Activated CD4-positive, alpha-beta T cell treated with anti-CD3 and anti-CD28 coated beads, Interleukin-2, amount 50 U/mL, for 48 hours (primary cell): ENCODE results near the gene PNPLA1.

Source experiments
- DNase-seq, 2 experiments: peaks; one replicate each; pipeline ENCODE4 v3.0.0-alpha.2; 2020

PNPLA1 gene

DNA sequence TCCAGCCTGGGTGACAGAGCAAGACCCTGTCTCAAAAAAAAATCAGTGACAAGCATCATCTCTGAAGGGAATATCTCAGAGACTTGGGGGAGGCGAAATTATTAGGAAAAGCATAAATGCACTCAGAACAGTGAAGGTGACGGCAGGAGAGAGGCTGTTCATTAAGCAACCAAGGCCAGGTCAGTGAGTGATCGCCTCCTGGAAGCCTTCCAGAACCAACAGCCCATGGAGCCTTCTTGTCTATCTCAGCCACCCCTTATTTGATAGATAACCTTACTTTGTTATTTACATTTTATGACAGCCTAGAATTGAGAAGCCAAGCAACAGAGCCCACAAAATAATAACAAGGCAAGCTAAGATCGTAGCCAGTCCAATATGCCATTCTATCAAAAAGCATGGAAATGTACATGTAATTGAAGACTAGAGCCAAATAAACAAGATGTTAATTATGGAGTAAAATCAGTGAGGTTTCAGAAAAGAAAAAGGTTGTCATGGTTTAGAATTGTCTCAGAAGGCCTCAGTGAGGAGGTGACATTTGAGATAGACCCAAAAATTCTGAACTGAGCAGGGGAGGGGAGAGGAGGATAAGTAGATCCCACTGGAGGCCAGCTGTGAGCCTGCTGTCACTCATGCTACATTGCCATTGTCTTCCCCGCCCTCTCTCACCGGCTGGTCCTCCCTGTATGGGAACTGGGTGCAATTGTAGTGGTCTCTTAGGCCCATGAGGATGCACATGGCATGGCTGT lies 49.0 kb downstream of the PNPLA1 start:
- DNase-seq: no peak

DNA sequence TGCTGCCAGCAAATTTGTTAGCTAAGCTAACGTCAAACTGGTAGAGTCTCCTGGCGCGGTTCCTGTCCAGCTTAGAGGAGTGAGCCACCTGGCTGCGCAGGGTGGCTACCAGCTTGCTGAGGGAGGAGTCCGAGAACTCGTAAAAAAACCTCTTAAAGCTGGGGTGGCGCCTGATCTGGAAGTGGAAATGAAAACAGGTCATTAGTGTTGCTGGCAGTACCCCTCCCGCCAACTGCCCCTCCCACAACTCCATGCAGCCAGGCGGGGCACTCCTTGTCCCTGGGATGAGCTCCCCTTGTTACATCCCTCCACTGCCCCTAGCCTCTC lies 49.5 kb downstream of the PNPLA1 start:
- DNase-seq: no peak

- no peak for DNase-seq
These were observed 50.0 kb downstream of the PNPLA1 start for GRCh38 chr6:36319821-36320220.

GRCh38 chr6:36320475-36320874 lies 50.6 kb downstream of the PNPLA1 start:
- no peak for DNase-seq

DNA sequence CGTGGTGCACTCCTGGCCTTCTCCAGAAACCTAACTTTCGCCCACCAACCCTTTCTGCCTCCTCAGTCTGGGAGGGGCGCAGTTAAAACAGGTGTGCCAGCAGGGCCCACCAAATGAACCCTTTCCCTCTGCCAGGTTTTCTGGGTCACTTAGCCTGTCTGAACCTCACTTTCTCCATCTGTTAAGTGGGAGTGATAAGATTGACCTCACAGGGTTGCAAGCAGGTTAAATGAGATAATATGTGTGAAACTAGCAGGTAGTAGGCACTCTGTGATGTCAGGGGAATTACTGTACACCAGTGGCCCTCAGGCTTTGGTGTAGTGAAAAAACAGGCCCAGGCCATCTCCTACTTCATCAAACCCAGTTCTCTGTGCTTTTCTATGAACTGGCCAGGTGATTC lies 52.7 kb downstream of the PNPLA1 start:
- no peak for DNase-seq

DNA sequence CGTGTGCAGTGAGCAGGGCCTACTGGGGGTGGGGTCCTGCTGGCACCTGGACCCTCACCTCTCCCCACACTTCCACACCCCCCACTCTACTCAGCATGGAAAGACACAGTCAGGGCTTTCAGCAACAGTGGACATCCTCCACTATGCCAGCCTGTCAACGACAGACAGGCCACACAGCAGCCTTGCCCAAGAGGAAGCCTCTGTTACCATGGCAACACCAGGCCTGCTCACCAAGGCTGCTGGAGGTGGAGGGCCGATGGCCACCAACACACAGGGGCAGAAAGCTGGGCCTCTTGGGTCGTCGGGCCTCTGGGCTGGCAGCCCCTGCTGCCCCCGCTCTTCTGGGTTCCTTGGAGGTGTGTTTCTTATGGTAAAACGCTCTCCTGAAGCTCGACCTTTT lies 53.2 kb downstream of the PNPLA1 start:
- DNase-seq: no peak

DNA sequence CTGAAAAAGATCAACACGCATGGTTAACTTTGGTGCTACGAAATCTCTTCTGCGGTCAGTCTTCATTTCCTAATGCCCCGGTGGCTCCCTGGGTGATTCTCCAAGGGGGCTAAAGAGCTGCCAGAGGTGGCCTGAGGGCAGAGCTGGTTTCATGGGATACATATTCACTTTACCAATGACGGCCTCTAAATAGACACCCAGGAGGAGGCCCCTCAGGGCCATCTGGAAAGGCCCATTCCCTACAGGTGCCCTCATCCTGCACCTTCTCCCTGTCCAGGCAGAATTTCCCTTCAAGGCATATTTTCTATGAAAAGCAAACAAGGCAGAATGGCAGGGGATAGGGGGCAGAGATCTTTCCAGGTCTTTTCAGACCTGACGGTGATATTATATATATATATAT lies 54.3 kb downstream of the PNPLA1 start:
- no peak for DNase-seq

- no peak for DNase-seq
These were observed 54.9 kb downstream of the PNPLA1 start for GRCh38 chr6:36324715-36325114.

- no peak for DNase-seq
These were observed 56.6 kb downstream of the PNPLA1 start for GRCh38 chr6:36326356-36326995.

DNA sequence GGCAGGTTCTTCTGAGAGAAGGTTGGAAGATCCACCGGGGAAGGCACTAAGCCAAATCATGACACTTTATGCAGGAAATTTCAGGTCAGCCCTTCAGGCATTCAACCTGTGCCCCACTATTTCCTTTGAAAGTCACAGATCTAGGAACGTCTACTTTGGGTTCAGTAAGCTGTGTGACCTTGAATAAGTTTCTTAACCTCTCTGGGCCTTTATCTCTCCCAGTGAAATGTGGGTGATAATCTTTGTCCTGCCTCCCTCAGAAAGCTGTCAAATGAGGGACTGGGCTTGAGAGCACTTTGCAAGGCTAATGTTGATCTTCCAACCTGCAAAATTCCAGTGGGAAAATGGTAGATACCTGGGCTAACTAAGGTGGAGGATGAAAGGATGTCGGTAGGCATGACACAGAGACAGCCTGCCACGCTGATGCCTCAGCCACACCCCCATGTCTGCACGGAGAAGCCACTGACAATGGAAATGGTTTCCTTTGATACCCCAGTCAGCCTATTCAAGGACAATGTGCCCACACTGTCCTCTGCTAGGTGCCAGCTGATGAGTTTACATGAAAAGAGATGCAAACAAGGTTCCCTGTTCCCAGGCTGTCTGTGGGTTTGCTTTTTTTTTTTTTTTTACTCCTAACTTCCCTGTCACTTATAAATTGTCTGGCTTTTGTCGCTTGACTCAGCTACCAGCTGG lies 57.5 kb downstream of the PNPLA1 start:
- DNase-seq: no peak

GRCh38 chr6:36327919-36328236 lies 58.0 kb downstream of the PNPLA1 start:
- no peak for DNase-seq

DNA sequence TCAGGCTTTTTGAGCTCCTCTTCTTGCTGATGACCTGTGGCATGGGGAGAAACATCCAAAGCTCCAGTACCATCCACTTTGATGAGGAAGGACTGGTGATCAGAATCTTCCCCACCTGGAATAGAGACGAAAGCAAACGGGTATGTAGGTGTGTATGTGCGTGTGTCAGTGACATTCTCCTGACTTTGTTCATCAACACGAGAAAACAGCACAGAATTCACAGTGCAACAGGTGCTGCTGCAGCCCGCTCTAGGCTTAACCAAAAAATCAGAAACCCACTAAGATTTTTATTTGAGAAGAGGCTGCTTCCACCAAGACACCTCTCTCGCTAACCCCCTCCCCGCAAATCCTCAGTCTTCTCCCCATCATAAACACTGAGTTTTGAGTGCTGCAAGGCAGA lies 58.7 kb downstream of the PNPLA1 start:
- DNase-seq: no peak

DNA sequence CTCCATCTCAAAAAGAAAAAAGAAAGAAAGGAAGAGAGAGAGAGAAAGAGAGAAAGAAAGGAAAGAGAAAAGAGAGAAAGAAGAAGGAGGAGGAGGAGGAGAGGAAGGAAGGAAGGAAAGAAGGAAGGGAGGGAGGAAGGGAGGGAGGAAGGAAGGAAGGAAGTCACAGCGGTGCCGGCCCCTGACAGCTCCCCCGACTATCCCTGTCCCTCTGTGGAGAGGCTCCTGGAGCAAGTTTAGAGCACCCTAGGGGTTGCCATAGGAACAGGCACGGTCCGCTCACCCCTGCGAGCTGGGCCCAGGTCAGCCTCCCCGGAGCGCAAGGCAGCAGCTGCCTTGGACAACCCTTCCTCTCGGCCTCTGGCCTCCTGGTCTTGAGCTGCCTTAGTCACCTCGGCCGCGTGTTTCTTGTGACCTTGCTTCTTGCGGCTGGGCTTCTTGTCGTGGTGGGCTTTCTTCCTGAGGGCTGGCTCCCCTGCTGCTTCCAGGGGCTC lies 60.0 kb downstream of the PNPLA1 start:
- no peak for DNase-seq

- no peak for DNase-seq
These were observed 60.5 kb downstream of the PNPLA1 start for GRCh38 chr6:36330366-36330765.

DNA sequence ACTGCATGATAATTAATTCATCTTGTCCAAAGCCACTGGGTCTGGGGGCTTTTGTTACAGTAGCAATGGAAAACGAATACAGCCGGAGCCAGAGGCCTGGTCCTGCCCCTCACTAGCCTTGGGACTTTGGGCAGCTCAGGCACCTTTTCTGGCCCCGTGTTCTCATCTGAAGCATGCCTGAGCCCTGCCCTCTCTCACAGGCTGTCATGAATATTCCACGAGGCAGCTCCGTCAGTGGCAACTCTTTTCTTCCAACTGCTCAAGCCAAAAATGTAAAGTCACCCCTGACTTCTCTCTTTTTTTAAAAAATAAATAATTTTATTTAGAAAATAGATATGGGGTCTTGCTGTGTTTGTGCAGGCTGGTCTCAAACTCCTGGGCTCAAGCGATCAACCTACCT lies 61.5 kb downstream of the PNPLA1 start:
- no peak for DNase-seq

GRCh38 chr6:36333171-36333895 lies 63.5 kb downstream of the PNPLA1 start:
- DNase-seq: no peak

GRCh38 chr6:36333931-36334725 lies 64.3 kb downstream of the PNPLA1 start:
- no peak for DNase-seq

DNA sequence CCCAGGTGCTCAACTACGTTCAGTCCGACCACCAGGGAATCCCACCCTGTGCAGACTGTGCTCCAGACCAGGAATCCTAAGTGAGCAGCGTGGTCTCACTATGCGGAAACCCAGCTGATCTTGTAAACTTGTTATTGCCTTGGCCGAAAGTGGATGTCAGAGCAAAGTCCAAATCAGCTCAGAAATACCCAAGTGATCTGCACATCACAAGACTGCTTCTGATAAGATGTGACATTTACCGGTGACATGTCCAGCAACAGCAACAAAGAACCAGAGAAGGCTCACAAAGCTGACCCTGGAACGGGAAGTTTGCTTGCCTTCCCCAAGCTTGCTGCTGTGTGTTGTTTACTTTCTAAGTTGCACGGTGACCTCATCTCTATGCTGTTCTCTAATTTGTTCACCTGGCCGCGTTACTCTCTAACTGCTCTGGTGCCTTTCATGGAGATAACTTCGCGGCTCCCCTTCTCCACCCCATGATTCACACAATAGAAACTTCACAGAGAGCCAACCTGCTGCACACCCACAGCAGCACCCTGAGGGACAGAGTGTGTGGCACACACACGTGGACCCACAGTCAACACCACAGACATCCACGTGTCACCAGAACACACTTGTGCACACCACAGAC lies 65.1 kb downstream of the PNPLA1 start:
- DNase-seq: no peak

GRCh38 chr6:36335465-36336207 lies 65.8 kb downstream of the PNPLA1 start:
- DNase-seq: no peak

- DNase-seq: no peak
These were observed 66.4 kb downstream of the PNPLA1 start for GRCh38 chr6:36336208-36336710.

GRCh38 chr6:36336779-36337241 lies 67.0 kb downstream of the PNPLA1 start, which contains the start of gene BNIP5:
Gene BNIP5 (minus strand): TSS chr6:36336888. CDS start chr6:36330690, 6,198 bp downstream.
- DNase-seq: no peak
